A673 (cell line): ENCODE measurements around the gene SGSM2. TPM values are rescaled to one million over a fixed set of nuclear protein-coding genes. Genes with fewer than 3 reads are reported as not detected.

Source experiments
- BruUV-seq: library from RNA; stranded (reverse); fragments of 400-500 nt; replicated peaks from 2 replicates; lab custom pipeline; 2021; lab: Mats Ljungman, UMichigan
- CTCF ChIA-PET: fragments of 300-600 bp; sonication (Branson Sonifier 250); formaldehyde crosslinking; loops from one replicate; lab custom pipeline; 2022; ENCODE audit warnings: antibody characterized with exemption; lab: Charles Lee
- POLR2A ChIA-PET: fragments of 300-600 bp; sonication (Branson Sonifier 250); formaldehyde crosslinking; loops from one replicate; lab custom pipeline; 2022; ENCODE audit warnings: antibody characterized with exemption; ENCODE audit not compliant: low non-redundant PET; lab: Charles Lee
- DNase-seq: peaks from one replicate; pipeline ENCODE4 v3.0.0-alpha.2; 2015; ENCODE audit warnings: low spot score
- H3K27ac ChIP-seq: fragments of 200-600 bp; sonication (generic); 2 replicates; pipeline ENCODE4 v1.5.1; 2016; ENCODE audit warnings: mixed run types, low read depth, mild to moderate bottlenecking, mixed read lengths, antibody characterized with exemption, low read length; ENCODE audit not compliant: poor library complexity, severe bottlenecking
- H3K27me3 ChIP-seq: fragments of 200-600 bp; sonication (generic); replicated peaks from 2 replicates; pipeline ENCODE4 v1.6.1; 2017; ENCODE audit warnings: mixed run types, low read depth, mild to moderate bottlenecking, mixed read lengths, antibody characterized with exemption, low read length; ENCODE audit not compliant: insufficient read depth, poor library complexity
- H3K36me3 ChIP-seq: fragments of 200-600 bp; sonication (generic); 2 replicates; pipeline ENCODE4 v1.6.1; 2016; ENCODE audit warnings: mixed run types, mild to moderate bottlenecking, mixed read lengths, antibody characterized with exemption, low read length; ENCODE audit not compliant: insufficient read depth, poor library complexity, severe bottlenecking
- H3K4me1 ChIP-seq: fragments of 200-600 bp; sonication (generic); 2 replicates; pipeline ENCODE4 v1.6.1; 2017; ENCODE audit warnings: mixed run types, mild to moderate bottlenecking, mixed read lengths, antibody characterized with exemption, low read length; ENCODE audit not compliant: insufficient read depth, poor library complexity, severe bottlenecking
- H3K4me3 ChIP-seq: fragments of 200-600 bp; sonication (generic); 2 replicates; pipeline ENCODE4 v1.5.1; 2016; ENCODE audit warnings: low read depth, mixed run types, mild to moderate bottlenecking, mixed read lengths, low read length; ENCODE audit not compliant: poor library complexity, severe bottlenecking
- H3K9me3 ChIP-seq: fragments of 200-600 bp; sonication (generic); 2 replicates; pipeline ENCODE4 v1.6.1; 2016; ENCODE audit warnings: mixed run types, low read depth, mild to moderate bottlenecking, mixed read lengths, antibody characterized with exemption, low read length; ENCODE audit not compliant: poor library complexity, severe bottlenecking
- EZH2 ChIP-seq: fragments of 200-600 bp; sonication (generic); IDR thresholded peaks from 2 replicates; pipeline ENCODE4 v1.6.1; 2017; ENCODE audit warnings: borderline replicate concordance, low read depth, mild to moderate bottlenecking, mixed read lengths, antibody characterized with exemption, low read length; ENCODE audit not compliant: poor library complexity, severe bottlenecking
- intact Hi-C: fragments of 100-400 bp; cut with micrococcal nuclease; formaldehyde crosslinking; loops from one replicate; pipeline ENCODE4 v1.10.0; 2022; ENCODE audit not compliant: unreplicated experiment
- total RNA-seq: library from RNA; stranded (reverse); gene quantifications from 2 replicates; pipeline ENCODE4 v1.2.3, GENCODE V29; 2021
- TF ChIP-seq, protein P1 (sequence below): fragments of 300-800, 200-600 bp; sonication (generic); conservative IDR thresholded peaks from 2 replicates; pipeline ENCODE4 v1.5.1; 2017; ENCODE audit warnings: low read depth, mild to moderate bottlenecking, antibody characterized with exemption, low read length, moderate library complexity, mixed read lengths

SGSM2 gene
- total RNA-seq, 1 experiment from 2014 or later: 81.2 TPM

DNA sequence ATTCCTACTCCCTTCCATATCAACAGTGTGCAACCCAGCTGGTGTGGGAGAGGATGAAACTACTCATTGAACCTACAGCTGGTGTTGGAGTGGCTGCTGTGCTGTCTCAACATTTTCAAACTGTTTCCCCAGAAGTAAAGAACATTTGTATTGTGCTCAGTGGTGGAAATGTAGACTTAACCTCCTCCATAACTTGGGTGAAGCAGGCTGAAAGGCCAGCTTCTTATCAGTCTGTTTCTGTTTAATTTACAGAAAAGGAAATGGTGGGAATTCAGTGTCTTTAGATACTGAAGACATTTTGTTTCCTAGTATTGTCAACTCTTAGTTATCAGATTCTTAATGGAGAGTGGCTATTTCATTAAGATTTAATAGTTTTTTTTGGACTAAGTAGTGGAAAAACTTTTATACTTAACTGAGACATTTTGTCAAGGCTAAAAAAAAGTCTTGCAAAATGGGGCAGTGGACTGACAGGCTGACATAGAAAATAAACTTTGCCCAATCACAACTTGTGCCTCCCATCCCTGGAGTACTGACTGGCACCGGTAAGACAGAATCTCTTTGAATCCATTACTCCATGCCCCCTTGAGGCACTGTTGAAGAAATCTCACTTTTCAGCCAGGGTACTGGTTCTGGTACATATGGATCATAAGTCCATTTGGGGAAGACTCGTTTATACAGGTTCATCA lies 13.5 kb upstream of the SGSM2 start:
- TF ChIP-seq, protein P1, sequence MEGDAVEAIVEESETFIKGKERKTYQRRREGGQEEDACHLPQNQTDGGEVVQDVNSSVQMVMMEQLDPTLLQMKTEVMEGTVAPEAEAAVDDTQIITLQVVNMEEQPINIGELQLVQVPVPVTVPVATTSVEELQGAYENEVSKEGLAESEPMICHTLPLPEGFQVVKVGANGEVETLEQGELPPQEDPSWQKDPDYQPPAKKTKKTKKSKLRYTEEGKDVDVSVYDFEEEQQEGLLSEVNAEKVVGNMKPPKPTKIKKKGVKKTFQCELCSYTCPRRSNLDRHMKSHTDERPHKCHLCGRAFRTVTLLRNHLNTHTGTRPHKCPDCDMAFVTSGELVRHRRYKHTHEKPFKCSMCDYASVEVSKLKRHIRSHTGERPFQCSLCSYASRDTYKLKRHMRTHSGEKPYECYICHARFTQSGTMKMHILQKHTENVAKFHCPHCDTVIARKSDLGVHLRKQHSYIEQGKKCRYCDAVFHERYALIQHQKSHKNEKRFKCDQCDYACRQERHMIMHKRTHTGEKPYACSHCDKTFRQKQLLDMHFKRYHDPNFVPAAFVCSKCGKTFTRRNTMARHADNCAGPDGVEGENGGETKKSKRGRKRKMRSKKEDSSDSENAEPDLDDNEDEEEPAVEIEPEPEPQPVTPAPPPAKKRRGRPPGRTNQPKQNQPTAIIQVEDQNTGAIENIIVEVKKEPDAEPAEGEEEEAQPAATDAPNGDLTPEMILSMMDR: no peak
- TF ChIP-seq EZH2: no peak
- Histone ChIP-seq H3K27me3 (no peaks in the 10 kb centered on the region), H3K36me3 (peaks cover 73% of the 10 kb centered on the region), H3K27ac (no peak overlapping the region), H3K9me3 (no peaks in the 10 kb centered on the region), H3K4me1 (no peaks in the 10 kb centered on the region), H3K4me3 (no peak overlapping the region)
- ChIA-PET CTCF (no interaction called here), POLR2A (no interaction called here)
- intact Hi-C loops: no loop called here
- DNase-seq: no peak
- TSS peak; percentile 46 for BruUV-seq

DNA sequence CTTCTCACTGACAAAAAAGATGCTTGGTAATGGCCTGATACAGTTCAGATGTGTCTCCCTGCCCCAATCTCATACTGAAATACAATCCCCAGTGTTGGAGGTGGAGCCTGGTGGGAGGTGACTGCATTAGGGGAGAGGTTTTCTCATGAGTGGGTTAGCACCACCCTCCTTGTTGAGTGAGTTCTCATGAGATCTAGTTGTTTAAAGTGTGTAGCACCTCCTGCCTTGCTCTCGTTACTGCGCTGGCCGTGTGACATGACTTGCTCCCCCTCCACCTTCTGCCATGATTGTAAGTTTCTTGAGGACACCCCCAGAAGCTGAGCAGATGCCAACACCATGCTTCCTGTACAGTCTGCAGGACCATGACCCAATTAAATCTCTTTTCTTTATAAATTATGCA lies 6.0 kb upstream of the SGSM2 start:
- TF ChIP-seq, protein P1: no peak
- no peak for TF ChIP-seq EZH2
- POLR2A ChIA-PET: no interaction called here
- CTCF ChIA-PET: no interaction called here
- DNase-seq: no peak
- H3K4me3 ChIP-seq: no peak overlapping the region
- no peaks in the 10 kb centered on the region for H3K27me3 ChIP-seq
- peaks cover 88% of the 10 kb centered on the region for H3K36me3 ChIP-seq
- H3K4me1 ChIP-seq: peaks cover 11% of the 10 kb centered on the region
- no peak overlapping the region for H3K27ac ChIP-seq
- intact Hi-C loops: no loop called here
- no TSS peak for BruUV-seq
- H3K9me3 ChIP-seq: no peaks in the 10 kb centered on the region

DNA sequence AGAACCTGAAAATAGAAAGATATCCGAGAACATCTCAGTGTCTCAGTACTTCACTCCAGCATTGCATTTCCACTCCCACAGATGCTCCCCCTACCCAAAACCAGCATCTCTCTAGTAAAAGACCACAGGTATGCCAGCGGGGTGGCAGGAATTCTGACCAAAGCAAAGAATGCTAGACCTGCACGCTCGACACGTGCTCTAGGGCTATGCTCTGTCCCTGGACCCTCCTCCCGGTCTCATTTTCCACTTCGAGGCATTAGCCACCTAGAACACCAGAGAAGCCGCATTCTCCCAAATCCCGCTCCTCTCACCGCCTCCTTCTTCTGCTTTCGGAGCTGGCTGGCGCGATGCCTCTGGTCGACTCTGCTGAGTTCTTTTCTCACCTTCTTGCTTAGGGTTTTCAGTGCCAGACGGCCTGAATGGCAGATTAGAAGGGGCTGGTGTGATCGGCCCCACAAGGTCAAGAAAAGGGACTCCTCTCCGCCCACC lies 1.5 kb upstream of the SGSM2 start:
- ChIA-PET CTCF (interaction anchor here (0.6 to 0.8 kb wide), 2 partner anchors 17 to 641 kb away, joined by 3 to 5 read pairs; no protein-coding TSS in a partner anchor), POLR2A (interaction anchor here (1.0 kb wide), 1 partner anchor 12 kb away, joined by 3 read pairs; no protein-coding TSS in a partner anchor)
- BruUV-seq: TSS peak; percentile 46
- intact Hi-C loops: no loop called here
- Histone ChIP-seq H3K27me3 (no peaks in the 10 kb centered on the region), H3K27ac (peak overlapping the region; percentile 79), H3K4me1 (peaks cover 21% of the 10 kb centered on the region), H3K4me3 (peak overlapping the region; percentile 92), H3K9me3 (no peaks in the 10 kb centered on the region), H3K36me3 (peaks cover 46% of the 10 kb centered on the region)
- TF ChIP-seq EZH2: no peak
- TF ChIP-seq, protein P1: no peak
- DNase-seq: no peak
